Right renal pelvis (tissue), 4 donors: ENCODE data around the gene TBP. TPM values are rescaled to one million over a fixed set of nuclear protein-coding genes. Genes with fewer than 3 reads are reported as not detected.
"Not testable (repeated sequence)": the region's sequence is repeated elsewhere in the genome, so short reads cannot be mapped to it uniquely, and the experiment has no call there.

Experiments used
- DNase-seq, 4 donors: peaks; one replicate each; pipeline ENCODE4 v3.0.0-alpha.2; 2013; ENCODE audit warnings: low read depth in 4 of 4, low spot score in 3 of 4, missing footprints in 1 of 4
- polyA plus RNA-seq, 4 donors: library from polyadenylated mRNA; unstranded; fragments of 120-200 nt; gene quantifications; one replicate each; pipeline ENCODE4 v1.2.1, GENCODE V29; 2013; ENCODE audit not compliant: insufficient read length in 4 of 4

The TBP gene
- polyA plus RNA-seq, 4 donors = 21.6 to 25.5 (median 22.9) TPM

- no peak for DNase-seq
Measured at GRCh38 chr6:170596426-170596825, 42.3 kb downstream of the TBP start.

- DNase-seq = no peak
Measured at GRCh38 chr6:170597278-170597677, 43.1 kb downstream of the TBP start.

- DNase-seq = no peak
Measured at GRCh38 chr6:170605574-170606259, 51.5 kb downstream of the TBP start.

- DNase-seq = not testable (repeated sequence)
Measured at GRCh38 chr6:170609225-170609624, 55.1 kb downstream of the TBP start.

- DNase-seq = not testable (repeated sequence)
Measured at GRCh38 chr6:170612256-170612804, 58.2 kb downstream of the TBP start.

- not testable (repeated sequence) for DNase-seq
Measured at GRCh38 chr6:170616020-170616554, 61.9 kb downstream of the TBP start.

Other genes starting within 250 kb of the TBP start
- gene FAM120B, start 247.6 kb upstream of the TBP start, polyA plus RNA-seq = 10 to 100 TPM; 33.2 to 41.5 (median 40.0) TPM
- 100 to 1,000 TPM; 204 to 216 (median 212) TPM for gene PSMB1, start 1.1 kb upstream of the TBP start, polyA plus RNA-seq
- gene PDCD2, start 30.3 kb downstream of the TBP start, polyA plus RNA-seq = 10 to 100 TPM; 74.6 to 88.6 (median 84.8) TPM